Testis (tissue), 3 donors: ENCODE measurements around the gene TRIM71. TPM values are rescaled to one million over a fixed set of nuclear protein-coding genes. Genes with fewer than 3 reads are reported as not detected.

Experiments
- DNase-seq: peaks from one replicate; pipeline ENCODE4 v3.0.0-alpha.2; 2019
- H3K27ac ChIP-seq, 2 donors: fragments of 200-600 bp; sonication (generic); one replicate each; pipeline ENCODE4 v1.5.1; 2019
- H3K27me3 ChIP-seq: fragments of 200-600 bp; sonication (generic); one replicate; pipeline ENCODE4 v1.5.1; 2019
- H3K36me3 ChIP-seq: fragments of 200-600 bp; sonication (generic); one replicate; pipeline ENCODE4 v1.5.1; 2017; ENCODE audit warnings: low read depth; ENCODE audit errors: missing control alignments
- H3K4me1 ChIP-seq: fragments of 200-600 bp; sonication (generic); one replicate; pipeline ENCODE4 v1.5.1; 2019
- H3K4me3 ChIP-seq, 2 donors: fragments of 200-600 bp; sonication (generic); one replicate each; pipeline ENCODE4 v1.5.1; 2017 to 2019
- H3K9me3 ChIP-seq: fragments of 200-600 bp; sonication (generic); one replicate; pipeline ENCODE4 v1.5.1; 2017
- CTCF ChIP-seq, 3 experiments: fragments of 450-650 bp in 2 of 3; fragments of 200-600 bp in 1 of 3; sonication (generic) in 1 of 3; IDR thresholded peaks; one replicate each; pipeline ENCODE4 v1.5.1; 2016 to 2019; ENCODE audit warnings: antibody characterized with exemption in 3 of 3, mild to moderate bottlenecking in 2 of 3, moderate library complexity in 1 of 3
- POLR2A ChIP-seq: fragments of 450-650 bp; IDR thresholded peaks from one replicate; pipeline ENCODE4 v1.6.1; 2017; ENCODE audit warnings: antibody characterized with exemption, mild to moderate bottlenecking, moderate library complexity
- WGBS, 2 donors: methylation state at CpG; one replicate each; pipeline ENCODE4 v1.1.5; 2018; 5-methylcytosine and 5-hydroxymethylcytosine counted together
- intact Hi-C: fragments of 100-400 bp; cut with DNase I; formaldehyde crosslinking; loops from one replicate; pipeline ENCODE4 v1.15.1; 2023; ENCODE audit warnings: low total_unique reads
- polyA plus RNA-seq: library from polyadenylated mRNA; stranded (reverse); fragments of 350-450 nt; fragmentation: Illumina TruSeq; extraction: RNeasy Lipid Tissue Mini Kit (QIAGEN cat#74804); gene quantifications from one replicate; pipeline ENCODE4 v1.2.3, GENCODE V29; 2014; ENCODE audit warnings: low read depth, low replicate concordance; ENCODE audit not compliant: insufficient read depth
- total RNA-seq, 2 donors: library from RNA; depleted of rRNA; stranded (reverse); fragments of >200 nt; gene quantifications; one replicate each; pipeline ENCODE4 v1.2.3, GENCODE V29; 2016

Gene TRIM71
- total and polyA plus RNA-seq, 3 donors from 2014 or later: 9.9 to 21.0 (median 20.6) TPM

- intact Hi-C loops: no loop called here
- WGBS, 2 donors: 76 to 88% methylated on average over 2 of the region's 2 CpGs
- H3K27ac ChIP-seq: no peak overlapping the region
- TF ChIP-seq CTCF (IDR thresholded peaks at IDR 0.05) (no peak), POLR2A (no peak)
- H3K9me3 ChIP-seq: no peaks in the 10 kb centered on the region
- no peaks in the 10 kb centered on the region for H3K27me3 ChIP-seq
- no peak for DNase-seq
- no peaks in the 10 kb centered on the region for H3K4me1 ChIP-seq
- H3K4me3 ChIP-seq: no peak overlapping the region
- no peaks in the 10 kb centered on the region for H3K36me3 ChIP-seq
Observed at GRCh38 chr3:32895701-32896100, 77.9 kb downstream of the TRIM71 start.

- peaks cover 4% of the 10 kb centered on the region for H3K4me1 ChIP-seq
- H3K36me3 ChIP-seq: no peaks in the 10 kb centered on the region
- DNase-seq: no peak
- TF ChIP-seq CTCF (IDR thresholded peaks at IDR 0.05) (no peak), POLR2A (no peak)
- no peaks in the 10 kb centered on the region for H3K9me3 ChIP-seq
- 90 to 92% methylated on average over 4 of the region's 4 CpGs for WGBS, 2 donors
- intact Hi-C loops: no loop called here
- no peak overlapping the region for H3K4me3 ChIP-seq
- no peak overlapping the region for H3K27ac ChIP-seq
- no peaks in the 10 kb centered on the region for H3K27me3 ChIP-seq
Observed at GRCh38 chr3:32896143-32896542, 78.3 kb downstream of the TRIM71 start.

- Histone ChIP-seq H3K36me3 (no peaks in the 10 kb centered on the region), H3K4me3 (no peak overlapping the region)
Observed at GRCh38 chr3:32897001-32897601, 79.3 kb downstream of the TRIM71 start.

GRCh38 chr3:32897981-32898623 lies 80.3 kb downstream of the TRIM71 start:
- Histone ChIP-seq H3K27me3 (no peaks in the 10 kb centered on the region), H3K4me1 (peaks cover 6% of the 10 kb centered on the region), H3K4me3 (no peak overlapping the region), H3K36me3 (no peaks in the 10 kb centered on the region), H3K9me3 (no peaks in the 10 kb centered on the region), H3K27ac (no peak overlapping the region)
- TF ChIP-seq POLR2A (no peak), CTCF (IDR thresholded peaks at IDR 0.05) (no peak)
- intact Hi-C loops: no loop called here
- WGBS, 2 donors: 84% methylated on average over 5 of the region's 5 CpGs
- DNase-seq: no peak

More at GRCh38 chr3:32897001-32897601, 79.3 kb downstream of the TRIM71 start:
- WGBS, 2 donors: 91 to 96% methylated on average over 8 of the region's 8 CpGs
- no peak for DNase-seq
- intact Hi-C loops: no loop called here
- TF ChIP-seq CTCF (IDR thresholded peaks at IDR 0.05) (no peak), POLR2A (no peak)
- Histone ChIP-seq H3K27me3 (no peaks in the 10 kb centered on the region), H3K9me3 (no peaks in the 10 kb centered on the region), H3K4me1 (peaks cover 6% of the 10 kb centered on the region), H3K27ac (no peak overlapping the region)

- H3K4me3 ChIP-seq: no peak overlapping the region
- DNase-seq: no peak
- H3K27me3 ChIP-seq: no peaks in the 10 kb centered on the region
- no peak overlapping the region for H3K27ac ChIP-seq
- no peaks in the 10 kb centered on the region for H3K9me3 ChIP-seq
- H3K36me3 ChIP-seq: no peaks in the 10 kb centered on the region
- TF ChIP-seq POLR2A (no peak), CTCF (IDR thresholded peaks at IDR 0.05) (no peak)
- peaks cover 6% of the 10 kb centered on the region for H3K4me1 ChIP-seq
- 83 to 91% methylated on average over 2 of the region's 2 CpGs for WGBS, 2 donors
- intact Hi-C loops: no loop called here
Observed at GRCh38 chr3:32899265-32899664, 81.5 kb downstream of the TRIM71 start.
